Panc1 (cell line): ENCODE measurements around the gene DNAJB4. TPM values are rescaled to one million over a fixed set of nuclear protein-coding genes. Genes with fewer than 3 reads are reported as not detected.

ENCODE experiments used
- ATAC-seq: fragments of 200-7000 bp; cut with Tn5 transposase; 2 replicates; pipeline ENCODE4 v1.9.1; 2020; ENCODE audit warnings: mild to moderate bottlenecking, moderate library complexity
- BruUV-seq: library from RNA; stranded (reverse); fragments of 400-500 nt; replicated peaks from 2 replicates; lab custom pipeline; 2021; lab: Mats Ljungman, UMichigan
- CTCF ChIA-PET: fragments of 300-600 bp; sonication (Branson Sonifier 250); formaldehyde crosslinking; loops from one replicate; lab custom pipeline; 2022; ENCODE audit warnings: antibody characterized with exemption; lab: Charles Lee
- POLR2A ChIA-PET: fragments of 300-600 bp; sonication (Branson Sonifier 250); formaldehyde crosslinking; loops from one replicate; lab custom pipeline; 2022; ENCODE audit warnings: antibody characterized with exemption; lab: Charles Lee
- DNase-seq: peaks from one replicate; pipeline ENCODE4 v3.0.0-alpha.2; 2010; ENCODE audit warnings: low read depth, low spot score
- H3K27ac ChIP-seq: 2 replicates; pipeline ENCODE4 v1.5.1; 2011; ENCODE audit warnings: mild to moderate bottlenecking, low read length, inconsistent platforms
- H3K27me3 ChIP-seq: fragments of 200-500 bp; sonication (Bioruptor generic); 2 replicates; pipeline ENCODE4 v1.6.0; 2014; ENCODE audit warnings: low read length, inconsistent platforms; ENCODE audit not compliant: control insufficient read depth, insufficient read depth
- H3K36me3 ChIP-seq: fragments of 200-500 bp; sonication (Bioruptor generic); 2 replicates; pipeline ENCODE4 v1.5.1; 2014; ENCODE audit warnings: inconsistent platforms, mild to moderate bottlenecking, low read length, moderate library complexity; ENCODE audit not compliant: control insufficient read depth, insufficient read depth
- H3K4me1 ChIP-seq: 2 replicates; pipeline ENCODE4 v1.5.1; 2011; ENCODE audit warnings: inconsistent platforms, mild to moderate bottlenecking, low read length, moderate library complexity; ENCODE audit not compliant: control insufficient read depth, insufficient read depth
- H3K4me3 ChIP-seq, 2 experiments: 2 replicates each; pipeline ENCODE4 v1.5.1; 2011 to 2012; ENCODE audit warnings: low read depth in 2 of 2, low read length in 2 of 2, mild to moderate bottlenecking in 2 of 2, inconsistent platforms in 1 of 2, moderate library complexity in 1 of 2
- H3K9me3 ChIP-seq: fragments of 200-500 bp; sonication (Bioruptor generic); 2 replicates; pipeline ENCODE4 v1.5.1; 2014; ENCODE audit warnings: low read depth, mild to moderate bottlenecking, inconsistent platforms, low read length, moderate library complexity; ENCODE audit not compliant: control insufficient read depth, insufficient read depth
- CTCF ChIP-seq: fragments of 450-650 bp; IDR thresholded peaks from 2 replicates; pipeline ENCODE4 v1.5.1; 2017; ENCODE audit warnings: mild to moderate bottlenecking
- POLR2AphosphoS5 ChIP-seq: IDR thresholded peaks from 2 replicates; pipeline ENCODE4 v1.6.1; 2012; ENCODE audit warnings: mild to moderate bottlenecking, low read depth, low read length, moderate library complexity
- SIN3A ChIP-seq: IDR thresholded peaks from 2 replicates; pipeline ENCODE4 v1.6.1; 2012; ENCODE audit warnings: low read depth, mild to moderate bottlenecking, low read length, moderate library complexity, borderline replicate concordance; ENCODE audit not compliant: insufficient read depth
- TCF7L2 ChIP-seq: IDR thresholded peaks from 2 replicates; pipeline ENCODE4 v1.6.1; 2011; ENCODE audit warnings: mild to moderate bottlenecking, low read depth, low read length, inconsistent platforms
- in situ Hi-C: cut with HindIII; loops from 2 replicates; pipeline ENCODE4 v1.10.0; 2016; ENCODE audit warnings: low sequenced_read_pairs, low pct_unique_long_range_greater_than_20kb
- intact Hi-C: fragments of 100-400 bp; cut with micrococcal nuclease; formaldehyde crosslinking; loops from one replicate; pipeline ENCODE4 v1.10.0; 2022; ENCODE audit not compliant: unreplicated experiment
- total RNA-seq: library from RNA; stranded (reverse); gene quantifications from one replicate; pipeline ENCODE4 v1.2.1, GENCODE V29; 2021; ENCODE audit not compliant: unreplicated experiment
- TF ChIP-seq, protein P1 (sequence below), 2 experiments: IDR thresholded peaks; 2 replicates each; pipeline ENCODE4 v1.6.1; 2011 to 2012; ENCODE audit warnings: low read depth in 2 of 2, control low read depth in 1 of 2, low read length in 1 of 2, mild to moderate bottlenecking in 1 of 2, moderate library complexity in 1 of 2; ENCODE audit not compliant: insufficient read depth in 1 of 2

The DNAJB4 gene
- total RNA-seq, 1 experiment from 2014 or later, result 14.9 TPM

GRCh38 chr1:77989744-77990143, 15.0 kb upstream of the DNAJB4 start:
- in situ Hi-C loops, result no loop called here
- no TSS peak for BruUV-seq
- no peaks in the 10 kb centered on the region for H3K27me3 ChIP-seq
- ATAC-seq (no peak), DNase-seq (no peak)
- ChIA-PET POLR2A (no interaction called here), CTCF (no interaction called here)
- TF ChIP-seq, protein P1, sequence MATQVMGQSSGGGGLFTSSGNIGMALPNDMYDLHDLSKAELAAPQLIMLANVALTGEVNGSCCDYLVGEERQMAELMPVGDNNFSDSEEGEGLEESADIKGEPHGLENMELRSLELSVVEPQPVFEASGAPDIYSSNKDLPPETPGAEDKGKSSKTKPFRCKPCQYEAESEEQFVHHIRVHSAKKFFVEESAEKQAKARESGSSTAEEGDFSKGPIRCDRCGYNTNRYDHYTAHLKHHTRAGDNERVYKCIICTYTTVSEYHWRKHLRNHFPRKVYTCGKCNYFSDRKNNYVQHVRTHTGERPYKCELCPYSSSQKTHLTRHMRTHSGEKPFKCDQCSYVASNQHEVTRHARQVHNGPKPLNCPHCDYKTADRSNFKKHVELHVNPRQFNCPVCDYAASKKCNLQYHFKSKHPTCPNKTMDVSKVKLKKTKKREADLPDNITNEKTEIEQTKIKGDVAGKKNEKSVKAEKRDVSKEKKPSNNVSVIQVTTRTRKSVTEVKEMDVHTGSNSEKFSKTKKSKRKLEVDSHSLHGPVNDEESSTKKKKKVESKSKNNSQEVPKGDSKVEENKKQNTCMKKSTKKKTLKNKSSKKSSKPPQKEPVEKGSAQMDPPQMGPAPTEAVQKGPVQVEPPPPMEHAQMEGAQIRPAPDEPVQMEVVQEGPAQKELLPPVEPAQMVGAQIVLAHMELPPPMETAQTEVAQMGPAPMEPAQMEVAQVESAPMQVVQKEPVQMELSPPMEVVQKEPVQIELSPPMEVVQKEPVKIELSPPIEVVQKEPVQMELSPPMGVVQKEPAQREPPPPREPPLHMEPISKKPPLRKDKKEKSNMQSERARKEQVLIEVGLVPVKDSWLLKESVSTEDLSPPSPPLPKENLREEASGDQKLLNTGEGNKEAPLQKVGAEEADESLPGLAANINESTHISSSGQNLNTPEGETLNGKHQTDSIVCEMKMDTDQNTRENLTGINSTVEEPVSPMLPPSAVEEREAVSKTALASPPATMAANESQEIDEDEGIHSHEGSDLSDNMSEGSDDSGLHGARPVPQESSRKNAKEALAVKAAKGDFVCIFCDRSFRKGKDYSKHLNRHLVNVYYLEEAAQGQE (IDR thresholded peaks at IDR 0.05; ENCODE audit: insufficient read depth in 1 of 2, low read depth in 2 of 2, low read length in 1 of 2), result no peak
- TF ChIP-seq POLR2AphosphoS5 (no peak), TCF7L2 (no peak), SIN3A (no peak), CTCF (no peak)
- no peaks in the 10 kb centered on the region for H3K36me3 ChIP-seq
- no peak overlapping the region for H3K27ac ChIP-seq
- H3K4me3 ChIP-seq, result no peak overlapping the region
- no peaks in the 10 kb centered on the region for H3K9me3 ChIP-seq
- intact Hi-C loops, result no loop called here
- 0 out of 2 replicates have a peak, but pooled peaks cover 3% of the 10 kb centered on the region for H3K4me1 ChIP-seq

DNA sequence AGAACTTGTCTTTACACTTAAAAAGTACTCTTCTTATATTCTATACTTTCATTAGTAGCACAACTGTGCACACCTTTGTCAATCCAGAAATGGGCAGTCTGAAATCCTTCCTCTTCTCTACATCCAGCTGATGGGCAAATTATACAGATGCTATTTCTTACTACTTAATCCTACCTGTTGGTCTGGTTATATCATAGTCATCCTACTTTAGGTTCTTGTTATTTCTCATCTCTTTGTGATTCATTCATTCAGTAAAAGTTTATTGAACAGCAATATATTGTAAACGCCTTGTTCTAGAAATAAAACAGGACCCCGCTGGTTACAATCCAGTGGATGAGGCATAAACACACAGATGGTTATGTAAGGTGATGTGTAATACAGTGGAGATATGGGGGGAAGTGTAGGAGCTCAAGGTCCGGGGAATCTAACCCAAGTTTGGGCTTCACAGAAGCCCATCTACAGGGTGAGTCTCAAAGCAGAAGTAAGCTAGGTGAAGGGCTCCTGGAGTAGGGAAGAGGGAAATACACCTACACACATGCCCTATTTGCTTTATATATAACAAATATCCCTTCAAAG, 14.0 kb upstream of the DNAJB4 start:
- Histone ChIP-seq H3K4me3 (no peak overlapping the region), H3K4me1 (0 out of 2 replicates have a peak, but pooled peaks cover 3% of the 10 kb centered on the region), H3K27ac (no peak overlapping the region), H3K36me3 (no peaks in the 10 kb centered on the region), H3K27me3 (no peaks in the 10 kb centered on the region), H3K9me3 (no peaks in the 10 kb centered on the region)
- BruUV-seq, result no TSS peak
- no peak for TF ChIP-seq TCF7L2
- TF ChIP-seq, protein P1 (IDR thresholded peaks at IDR 0.05; ENCODE audit: insufficient read depth in 1 of 2, low read depth in 2 of 2, low read length in 1 of 2), result no peak
- no peak for TF ChIP-seq CTCF
- ATAC-seq (no peak), DNase-seq (no peak)
- ChIA-PET CTCF (interaction anchor here (0.6 kb wide), 1 partner anchor 254 kb away, joined by 5 read pairs; no protein-coding TSS in a partner anchor), POLR2A (no interaction called here)
- intact Hi-C loops (no loop called here), in situ Hi-C loops (no loop called here)
